SU-DHL-6 (cell line): ENCODE results near the gene EYS.
"Not testable (repeated sequence)": the region's sequence is repeated elsewhere in the genome, so short reads cannot be mapped to it uniquely, and the experiment has no call there.

ENCODE experiments used
- EZH2phosphoT487 ChIP-seq: fragments of 200-600 bp; sonication (generic), shearing (Covaris generic); conservative IDR thresholded peaks from 2 replicates; pipeline ENCODE4 v1.6.1; 2018; ENCODE audit warnings: mild to moderate bottlenecking, antibody characterized with exemption, low read length, moderate library complexity, mixed read lengths
- TF ChIP-seq, protein P1 (sequence below): fragments of 200-600 bp; sonication (generic); IDR thresholded peaks from one replicate; pipeline ENCODE4 v1.5.1; 2017; ENCODE audit warnings: antibody characterized with exemption, mild to moderate bottlenecking, low read length, moderate library complexity; ENCODE audit not compliant: insufficient read depth, poor library complexity, severe bottlenecking

DNA sequence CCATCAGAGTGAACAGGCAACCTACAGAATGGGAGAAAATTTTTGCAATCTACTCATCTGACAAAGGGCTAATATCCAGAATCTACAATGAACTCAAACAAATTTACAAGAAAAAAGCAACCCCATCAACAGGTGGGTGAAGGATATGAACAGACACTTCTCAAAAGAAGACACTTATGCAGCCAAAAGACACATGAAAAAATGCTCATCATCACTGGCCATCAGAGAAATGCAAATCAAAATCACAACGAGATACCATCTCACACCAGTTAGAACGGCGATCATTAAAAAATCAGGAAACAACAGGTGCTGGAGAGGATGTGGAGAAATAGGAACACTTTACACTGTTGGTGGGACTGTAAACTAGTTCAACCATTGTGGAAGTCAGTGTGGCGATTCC is 1773.1 kb downstream of the EYS start:
- TF ChIP-seq, protein P1, sequence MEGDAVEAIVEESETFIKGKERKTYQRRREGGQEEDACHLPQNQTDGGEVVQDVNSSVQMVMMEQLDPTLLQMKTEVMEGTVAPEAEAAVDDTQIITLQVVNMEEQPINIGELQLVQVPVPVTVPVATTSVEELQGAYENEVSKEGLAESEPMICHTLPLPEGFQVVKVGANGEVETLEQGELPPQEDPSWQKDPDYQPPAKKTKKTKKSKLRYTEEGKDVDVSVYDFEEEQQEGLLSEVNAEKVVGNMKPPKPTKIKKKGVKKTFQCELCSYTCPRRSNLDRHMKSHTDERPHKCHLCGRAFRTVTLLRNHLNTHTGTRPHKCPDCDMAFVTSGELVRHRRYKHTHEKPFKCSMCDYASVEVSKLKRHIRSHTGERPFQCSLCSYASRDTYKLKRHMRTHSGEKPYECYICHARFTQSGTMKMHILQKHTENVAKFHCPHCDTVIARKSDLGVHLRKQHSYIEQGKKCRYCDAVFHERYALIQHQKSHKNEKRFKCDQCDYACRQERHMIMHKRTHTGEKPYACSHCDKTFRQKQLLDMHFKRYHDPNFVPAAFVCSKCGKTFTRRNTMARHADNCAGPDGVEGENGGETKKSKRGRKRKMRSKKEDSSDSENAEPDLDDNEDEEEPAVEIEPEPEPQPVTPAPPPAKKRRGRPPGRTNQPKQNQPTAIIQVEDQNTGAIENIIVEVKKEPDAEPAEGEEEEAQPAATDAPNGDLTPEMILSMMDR, result not testable (repeated sequence)
- TF ChIP-seq EZH2phosphoT487, result not testable (repeated sequence)
